Measurements from ENCODE around the gene GNG7. TPM values are rescaled to one million over a fixed set of nuclear protein-coding genes. Genes with fewer than 3 reads are reported as not detected.
"Not testable (repeated sequence)": the region's sequence is repeated elsewhere in the genome, so short reads cannot be mapped to it uniquely, and the experiment has no call there.

Gene GNG7
- total and polyA plus RNA-seq, 2 experiments from 2014 or later: 0.11 to 0.13 TPM

DNA sequence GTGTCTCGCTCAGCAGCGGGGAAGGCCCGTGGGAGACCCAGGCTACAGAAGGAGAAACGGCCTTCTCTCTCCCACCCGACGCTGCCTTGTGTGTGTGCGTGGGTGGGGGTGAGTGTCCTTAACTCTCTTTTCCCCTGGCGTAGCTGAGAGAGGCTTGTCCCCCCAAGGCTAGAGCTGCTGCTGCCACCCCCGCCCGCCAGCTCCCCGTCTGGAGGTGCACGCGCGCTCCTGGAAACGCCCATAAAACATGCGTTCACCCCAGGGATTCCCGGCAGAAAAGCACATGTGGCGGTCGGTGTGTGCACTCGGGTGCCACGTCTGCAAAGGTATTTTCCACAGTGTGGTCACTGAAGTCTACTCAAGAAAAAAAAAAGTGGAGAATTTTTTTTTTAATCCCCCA, 190.5 kb downstream of the GNG7 start:
- 86 to 90% methylated on average over 21 of the region's 21 CpGs for WGBS, 2 experiments (ENCODE audit: low coverage in 1 of 2, low lambda C conversion rate in 2 of 2, missing lambda C conversion rate in 2 of 2)
- in situ Hi-C loops (cut with MboI): no loop called here

DNA sequence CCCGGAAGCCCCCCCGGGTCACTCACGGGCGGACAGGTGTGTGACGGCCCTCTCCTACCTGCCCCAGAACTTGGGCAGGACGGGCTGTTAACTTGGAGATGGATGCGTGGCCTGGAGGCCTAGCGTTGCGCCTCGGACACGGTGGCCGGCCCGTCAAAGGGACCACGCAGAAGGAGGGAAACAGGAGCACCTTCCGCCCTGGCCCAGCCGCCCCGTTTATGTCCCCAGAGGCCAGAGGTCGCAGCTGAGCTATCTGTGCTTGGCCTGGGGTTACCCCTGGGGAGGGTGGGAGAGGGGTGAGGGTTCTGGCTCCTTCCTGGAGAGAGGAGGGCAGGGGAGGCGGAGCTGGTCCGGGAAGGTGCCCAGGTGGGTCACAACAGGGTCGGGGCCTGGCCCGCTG, 190.9 kb downstream of the GNG7 start:
- Histone ChIP-seq H2AFZ (no peak overlapping the region), H3K9me2 (ENCODE audit: insufficient read depth) (no peaks in the 10 kb centered on the region), H4K20me1 (ENCODE audit: insufficient read depth) (no peaks in the 10 kb centered on the region), H3K27ac (no peak overlapping the region), H3K9me3 (ENCODE audit: low read depth) (no peaks in the 10 kb centered on the region), H3K4me2 (ENCODE audit: unreplicated experiment) (no peak overlapping the region), H3K36me3 (ENCODE audit: low read depth) (no peaks in the 10 kb centered on the region), H3F3A (ENCODE audit: insufficient read depth) (no peaks in the 10 kb centered on the region), H3K79me2 (ENCODE audit: insufficient read depth) (no peaks in the 10 kb centered on the region), H3K27me3 (replicated peaks; ENCODE audit: insufficient read depth) (no peaks in the 10 kb centered on the region), H3K4me1 (ENCODE audit: insufficient read depth) (0 out of 2 replicates have a peak, but pooled peaks cover 3% of the 10 kb centered on the region), H3K4me3 (no peak overlapping the region), H3K9ac (no peak overlapping the region)
- TF ChIP-seq EZH2phosphoT487 (IDR thresholded peaks at IDR 0.05; ENCODE audit: insufficient read depth, low read depth) (no peak), EZH2 (IDR thresholded peaks at IDR 0.05; ENCODE audit: insufficient read depth, poor library complexity, severe bottlenecking) (no peak)
- 92 to 96% methylated on average over 22 of the region's 22 CpGs for WGBS, 2 experiments (ENCODE audit: low coverage in 1 of 2, low lambda C conversion rate in 2 of 2, missing lambda C conversion rate in 2 of 2)
- no peak for DNase-seq
- in situ Hi-C loops (cut with MboI): no loop called here

More for the DNA sequence above, 190.5 kb downstream of the GNG7 start:
- Histone ChIP-seq H2AFZ (no peak overlapping the region), H4K20me1 (ENCODE audit: insufficient read depth) (no peaks in the 10 kb centered on the region), H3K9me2 (ENCODE audit: insufficient read depth) (no peaks in the 10 kb centered on the region), H3K4me1 (ENCODE audit: insufficient read depth) (0 out of 2 replicates have a peak, but pooled peaks cover 1% of the 10 kb centered on the region), H3K9ac (no peak overlapping the region), H3K36me3 (ENCODE audit: low read depth) (no peaks in the 10 kb centered on the region), H3K9me3 (ENCODE audit: low read depth) (no peaks in the 10 kb centered on the region), H3F3A (ENCODE audit: insufficient read depth) (no peaks in the 10 kb centered on the region), H3K4me3 (no peak overlapping the region), H3K4me2 (ENCODE audit: unreplicated experiment) (no peak overlapping the region), H3K27me3 (replicated peaks; ENCODE audit: insufficient read depth) (no peaks in the 10 kb centered on the region), H3K27ac (no peak overlapping the region), H3K79me2 (ENCODE audit: insufficient read depth) (no peaks in the 10 kb centered on the region)
- DNase-seq: no peak
- TF ChIP-seq EZH2phosphoT487 (IDR thresholded peaks at IDR 0.05; ENCODE audit: insufficient read depth, low read depth) (no peak), EZH2 (IDR thresholded peaks at IDR 0.05; ENCODE audit: insufficient read depth, poor library complexity, severe bottlenecking) (no peak)

DNA sequence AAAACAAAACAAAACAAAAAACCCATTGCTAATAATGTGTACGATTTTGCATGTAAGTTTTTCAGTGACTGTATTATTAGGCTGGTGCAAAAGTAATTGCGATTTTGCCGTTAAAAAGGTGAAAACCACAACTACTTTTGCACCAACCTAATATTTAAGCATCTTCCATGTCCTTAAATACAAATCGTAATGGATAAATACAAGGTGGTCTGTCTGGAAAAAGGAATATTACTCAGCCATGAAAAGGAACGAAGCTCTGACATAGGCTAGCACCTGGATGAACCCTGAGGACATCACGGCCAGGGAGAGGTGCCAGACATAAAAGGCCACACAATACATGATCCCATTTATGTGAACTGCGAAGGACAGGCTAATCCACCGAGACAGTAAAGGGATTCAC, 193.4 kb downstream of the GNG7 start:
- in situ Hi-C loops (cut with MboI): no loop called here
- Histone ChIP-seq H3K79me2 (ENCODE audit: insufficient read depth) (no peaks in the 10 kb centered on the region), H3K4me3 (no peak overlapping the region), H3K36me3 (ENCODE audit: low read depth) (no peaks in the 10 kb centered on the region), H3K27ac (no peak overlapping the region), H2AFZ (no peak overlapping the region), H3K4me2 (ENCODE audit: unreplicated experiment) (no peak overlapping the region), H3K9ac (no peak overlapping the region), H3K27me3 (replicated peaks; ENCODE audit: insufficient read depth) (no peaks in the 10 kb centered on the region), H3F3A (ENCODE audit: insufficient read depth) (peaks cover 11% of the 10 kb centered on the region), H3K9me2 (ENCODE audit: insufficient read depth) (no peaks in the 10 kb centered on the region), H4K20me1 (ENCODE audit: insufficient read depth) (no peaks in the 10 kb centered on the region), H3K9me3 (ENCODE audit: low read depth) (no peaks in the 10 kb centered on the region), H3K4me1 (ENCODE audit: insufficient read depth) (peaks cover 7% of the 10 kb centered on the region)
- DNase-seq: no peak
- 93 to 95% methylated on average over 8 of the region's 8 CpGs for WGBS, 2 experiments (ENCODE audit: low coverage in 1 of 2, low lambda C conversion rate in 2 of 2, missing lambda C conversion rate in 2 of 2)
- TF ChIP-seq EZH2 (IDR thresholded peaks at IDR 0.05; ENCODE audit: insufficient read depth, poor library complexity, severe bottlenecking) (no peak), EZH2phosphoT487 (IDR thresholded peaks at IDR 0.05; ENCODE audit: insufficient read depth, low read depth) (no peak)

DNA sequence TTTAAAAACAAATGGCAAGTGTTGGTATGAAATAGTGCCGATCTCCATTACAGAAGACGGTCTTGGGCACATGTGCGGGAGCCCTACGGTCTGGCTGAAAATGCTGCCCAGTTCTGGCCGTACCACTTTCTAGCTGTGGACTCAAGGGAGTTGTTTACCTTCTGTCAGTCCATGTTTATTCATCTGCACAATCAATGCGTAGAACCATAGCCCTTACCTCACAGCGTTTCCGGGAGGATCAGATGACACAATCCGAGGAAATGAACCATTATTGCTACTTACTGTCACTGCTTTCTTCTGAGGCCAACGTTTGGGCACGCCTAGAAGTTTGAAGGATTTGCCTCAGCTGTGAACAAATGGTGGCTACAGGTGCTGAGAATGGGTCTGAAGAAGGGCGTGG, 195.4 kb downstream of the GNG7 start:
- no peaks in the 10 kb centered on the region for H3K27me3 ChIP-seq (replicated peaks; ENCODE audit: insufficient read depth)
- H3K9ac ChIP-seq: peak overlapping the region; percentile 30; the same call in 1 of the 2 replicates
- peak; percentile 79 for DNase-seq
- H3K79me2 ChIP-seq (ENCODE audit: insufficient read depth): no peaks in the 10 kb centered on the region
- H3K4me1 ChIP-seq (ENCODE audit: insufficient read depth): peaks cover 20% of the 10 kb centered on the region
- 6 to 11% methylated on average over 11 to 12 of the region's 12 CpGs for WGBS, 2 experiments (ENCODE audit: low coverage in 1 of 2, low lambda C conversion rate in 2 of 2, missing lambda C conversion rate in 2 of 2)
- no peaks in the 10 kb centered on the region for H3K9me3 ChIP-seq (ENCODE audit: low read depth)
- peak overlapping the region; percentile 35 for H3K27ac ChIP-seq
- peak overlapping the region; percentile 43 for H3K4me2 ChIP-seq (ENCODE audit: unreplicated experiment)
- peak overlapping the region; percentile 66 for H2AFZ ChIP-seq
- H4K20me1 ChIP-seq (ENCODE audit: insufficient read depth): no peaks in the 10 kb centered on the region
- no peaks in the 10 kb centered on the region for H3K36me3 ChIP-seq (ENCODE audit: low read depth)
- H3K9me2 ChIP-seq (ENCODE audit: insufficient read depth): no peaks in the 10 kb centered on the region
- H3F3A ChIP-seq (ENCODE audit: insufficient read depth): peaks cover 23% of the 10 kb centered on the region
- in situ Hi-C loops (cut with MboI): no loop called here
- TF ChIP-seq EZH2phosphoT487 (IDR thresholded peaks at IDR 0.05; ENCODE audit: insufficient read depth, low read depth) (no peak), EZH2 (IDR thresholded peaks at IDR 0.05; ENCODE audit: insufficient read depth, poor library complexity, severe bottlenecking) (no peak)
- H3K4me3 ChIP-seq: peak overlapping the region; percentile 36

DNA sequence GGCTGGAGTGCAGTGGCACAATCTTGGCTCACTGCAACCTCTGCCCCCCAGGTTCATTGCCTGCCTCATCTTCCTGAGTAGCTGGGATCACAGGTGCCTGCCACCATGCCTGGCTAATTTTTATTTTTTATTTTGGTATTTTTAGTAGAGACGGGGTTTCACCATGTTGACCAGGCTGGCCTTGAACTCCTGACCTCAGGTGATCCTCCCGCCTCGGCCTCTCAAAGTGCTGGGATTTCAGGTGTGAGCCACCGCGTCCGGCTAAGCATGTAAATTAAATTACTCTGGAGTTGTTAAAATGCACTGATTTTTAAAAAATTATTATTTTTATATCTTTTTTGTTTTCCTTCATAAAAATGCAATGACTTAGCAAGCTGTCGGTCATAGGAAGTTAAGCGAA, 195.8 kb downstream of the GNG7 start:
- Histone ChIP-seq H3K4me3 (0 out of 2 replicates have a peak overlapping the region, but pooled peaks have one; percentile 36), H3F3A (ENCODE audit: insufficient read depth) (peaks cover 23% of the 10 kb centered on the region), H3K4me1 (ENCODE audit: insufficient read depth) (peaks cover 20% of the 10 kb centered on the region), H2AFZ (peak overlapping the region; percentile 66), H3K27ac (peak overlapping the region; percentile 35), H3K4me2 (ENCODE audit: unreplicated experiment) (peak overlapping the region; percentile 43), H3K9ac (peak overlapping the region; percentile 30; the same call in 1 of the 2 replicates)
- H4K20me1 ChIP-seq (ENCODE audit: insufficient read depth); H3K9me2 ChIP-seq (ENCODE audit: insufficient read depth); H3K27me3 ChIP-seq (replicated peaks; ENCODE audit: insufficient read depth); in situ Hi-C loops (cut with MboI); H3K36me3 ChIP-seq (ENCODE audit: low read depth); H3K79me2 ChIP-seq (ENCODE audit: insufficient read depth); DNase-seq; H3K9me3 ChIP-seq (ENCODE audit: low read depth): not testable (repeated sequence)
- 77 to 79% methylated on average over 8 of the region's 8 CpGs for WGBS, 2 experiments (ENCODE audit: low coverage in 1 of 2, low lambda C conversion rate in 2 of 2, missing lambda C conversion rate in 2 of 2)
